ENCODE measurements around the gene TEX13A. TPM values are rescaled to one million over a fixed set of nuclear protein-coding genes. Genes with fewer than 3 reads are reported as not detected.

TEX13A gene
- total and polyA plus RNA-seq, 2 of the 8 experiments (the other 6 are each of a cell fraction or from before 2014, with no cell fraction given) = not detected

DNA sequence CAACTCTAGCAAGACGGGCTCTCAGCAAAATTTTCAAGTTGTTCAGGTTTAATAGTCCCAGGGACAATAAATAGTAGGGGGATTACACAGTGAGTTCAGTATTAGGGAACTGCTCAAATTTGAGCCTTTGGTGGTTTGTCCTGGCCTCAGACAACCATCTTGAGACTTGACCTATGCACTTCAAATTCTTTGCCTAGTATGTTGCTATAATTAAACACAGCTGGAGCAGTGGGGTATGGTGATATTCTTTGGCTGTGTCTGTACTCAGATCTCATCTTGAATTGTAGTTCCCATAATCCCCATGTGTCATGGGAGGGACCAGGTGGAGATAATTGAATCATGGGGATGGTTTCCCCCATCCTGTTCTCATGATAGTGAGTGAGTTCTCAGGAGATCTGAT is 43.3 kb upstream of the TEX13A start (continued):
- TF ChIP-seq, protein P1, sequence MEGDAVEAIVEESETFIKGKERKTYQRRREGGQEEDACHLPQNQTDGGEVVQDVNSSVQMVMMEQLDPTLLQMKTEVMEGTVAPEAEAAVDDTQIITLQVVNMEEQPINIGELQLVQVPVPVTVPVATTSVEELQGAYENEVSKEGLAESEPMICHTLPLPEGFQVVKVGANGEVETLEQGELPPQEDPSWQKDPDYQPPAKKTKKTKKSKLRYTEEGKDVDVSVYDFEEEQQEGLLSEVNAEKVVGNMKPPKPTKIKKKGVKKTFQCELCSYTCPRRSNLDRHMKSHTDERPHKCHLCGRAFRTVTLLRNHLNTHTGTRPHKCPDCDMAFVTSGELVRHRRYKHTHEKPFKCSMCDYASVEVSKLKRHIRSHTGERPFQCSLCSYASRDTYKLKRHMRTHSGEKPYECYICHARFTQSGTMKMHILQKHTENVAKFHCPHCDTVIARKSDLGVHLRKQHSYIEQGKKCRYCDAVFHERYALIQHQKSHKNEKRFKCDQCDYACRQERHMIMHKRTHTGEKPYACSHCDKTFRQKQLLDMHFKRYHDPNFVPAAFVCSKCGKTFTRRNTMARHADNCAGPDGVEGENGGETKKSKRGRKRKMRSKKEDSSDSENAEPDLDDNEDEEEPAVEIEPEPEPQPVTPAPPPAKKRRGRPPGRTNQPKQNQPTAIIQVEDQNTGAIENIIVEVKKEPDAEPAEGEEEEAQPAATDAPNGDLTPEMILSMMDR (IDR thresholded peaks at IDR 0.05; ENCODE audit: control extremely low read depth in 1 of 3, insufficient read depth in 1 of 3, low read depth in 1 of 3, low read length in 3 of 3) = no peak
- TF ChIP-seq RFX5 (IDR thresholded peaks at IDR 0.05; ENCODE audit: borderline replicate concordance, low read depth, low read length) (no peak), RBBP5 (IDR thresholded peaks at IDR 0.05; ENCODE audit: borderline replicate concordance, low read depth, low read length) (no peak), MAFK (IDR thresholded peaks at IDR 0.05; ENCODE audit: low read depth, low read length) (no peak), ATF2 (IDR thresholded peaks at IDR 0.05; ENCODE audit: low read length) (no peak)

Data from H1 (cell line).